ENCODE data around the gene KCNAB1. TPM values are rescaled to one million over a fixed set of nuclear protein-coding genes. Genes with fewer than 3 reads are reported as not detected.

The KCNAB1 gene
- polyA plus RNA-seq, 1 donor (not counting 4 experiments of a cell fraction or from before 2014, with no cell fraction given): 0.03 TPM

GRCh38 chr3:156434921-156435320 lies 314.5 kb downstream of the KCNAB1 start:
- dilution Hi-C loops (cut with MboI; ENCODE audit: extremely low pct_ligation_motif_present, low sequenced_read_pairs): no loop called here
- FAIRE-seq: peak; percentile 59

DNA sequence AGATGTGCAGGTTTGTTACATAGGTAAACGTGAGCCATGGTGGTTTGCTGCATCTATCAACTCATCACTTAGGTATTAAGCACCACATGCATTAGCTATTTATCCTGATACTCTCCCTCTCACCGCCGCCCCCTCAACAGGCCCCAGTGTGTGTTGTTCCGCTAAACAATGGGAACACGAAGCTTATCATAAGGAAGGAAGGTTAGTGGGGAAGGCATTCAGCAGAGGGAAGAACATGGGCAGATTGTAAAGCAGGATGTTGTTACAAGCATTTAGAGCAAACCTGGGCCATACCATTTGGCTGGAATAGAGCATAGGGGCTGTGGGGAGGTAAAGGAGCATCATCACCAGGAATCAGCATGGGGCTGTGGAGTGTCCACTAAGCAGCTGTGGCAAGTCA lies 322.7 kb downstream of the KCNAB1 start:
- H3K9ac ChIP-seq (ENCODE audit: control insufficient read depth, extremely low read depth, insufficient read depth, low read length): no peak overlapping the region
- H3K27me3 ChIP-seq (ENCODE audit: control insufficient read depth, extremely low read depth, insufficient read depth, low read length): no peaks in the 10 kb centered on the region
- H2AFZ ChIP-seq (ENCODE audit: control insufficient read depth, low read length): no peak overlapping the region
- no peak for DNase-seq (ENCODE audit: low read depth, low spot score)
- H3K4me2 ChIP-seq (ENCODE audit: control insufficient read depth, extremely low read depth, insufficient read depth, low read depth, low read length): no peak overlapping the region
- dilution Hi-C loops (cut with MboI; ENCODE audit: extremely low pct_ligation_motif_present, low sequenced_read_pairs): no loop called here
- H3K9me1 ChIP-seq (ENCODE audit: control insufficient read depth, extremely low read depth, insufficient read depth, low read length): no peaks in the 10 kb centered on the region
- peaks cover 9% of the 10 kb centered on the region for H3K4me1 ChIP-seq (ENCODE audit: control insufficient read depth, extremely low read depth, insufficient read depth, low read length)
- no peaks in the 10 kb centered on the region for H3K36me3 ChIP-seq (ENCODE audit: control insufficient read depth in 2 of 2, extremely low read depth in 1 of 2, insufficient read depth in 2 of 2, low read length in 2 of 2)
- FAIRE-seq: no peak
- H3K27ac ChIP-seq (ENCODE audit: control insufficient read depth, insufficient read depth, low read length): no peak overlapping the region
- H3K9me3 ChIP-seq (ENCODE audit: control insufficient read depth, low read depth, low read length): no peaks in the 10 kb centered on the region
- no peaks in the 10 kb centered on the region for H4K20me1 ChIP-seq (ENCODE audit: control insufficient read depth, extremely low read depth, insufficient read depth, low read length)
- TF ChIP-seq CTCF (optimal IDR thresholded peaks at IDR 0.05 in 1 of 3, IDR thresholded peaks at IDR 0.05 in 1 of 3, conservative IDR thresholded peaks at IDR 0.05 in 1 of 3; ENCODE audit: extremely low read depth in 1 of 3, insufficient read depth in 2 of 3, low read length in 3 of 3) (no peak), EZH2 (IDR thresholded peaks at IDR 0.05; ENCODE audit: low read length) (no peak)
- no peak overlapping the region for H3K4me3 ChIP-seq (ENCODE audit: control insufficient read depth in 2 of 3, extremely low read depth in 1 of 3, insufficient read depth in 2 of 3, low read depth in 1 of 3, low read length in 3 of 3)
- no peaks in the 10 kb centered on the region for H3K79me2 ChIP-seq (ENCODE audit: control insufficient read depth, insufficient read depth, low read length)

More at GRCh38 chr3:156434921-156435320, 314.5 kb downstream of the KCNAB1 start:
- Histone ChIP-seq H3K4me2 (ENCODE audit: control insufficient read depth, extremely low read depth, insufficient read depth, low read depth, low read length) (peak overlapping the region; percentile 29), H2AFZ (ENCODE audit: control insufficient read depth, low read length) (peak overlapping the region; percentile 50), H3K27ac (ENCODE audit: control insufficient read depth, insufficient read depth, low read length) (peak overlapping the region; percentile 42), H3K9ac (ENCODE audit: control insufficient read depth, extremely low read depth, insufficient read depth, low read length) (no peak overlapping the region), H3K27me3 (ENCODE audit: control insufficient read depth, extremely low read depth, insufficient read depth, low read length) (no peaks in the 10 kb centered on the region), H3K9me1 (ENCODE audit: control insufficient read depth, extremely low read depth, insufficient read depth, low read length) (no peaks in the 10 kb centered on the region), H3K4me1 (ENCODE audit: control insufficient read depth, extremely low read depth, insufficient read depth, low read length) (peaks cover 57% of the 10 kb centered on the region), H3K79me2 (ENCODE audit: control insufficient read depth, insufficient read depth, low read length) (no peaks in the 10 kb centered on the region), H3K36me3 (ENCODE audit: control insufficient read depth in 2 of 2, extremely low read depth in 1 of 2, insufficient read depth in 2 of 2, low read length in 2 of 2) (no peaks in the 10 kb centered on the region), H4K20me1 (ENCODE audit: control insufficient read depth, extremely low read depth, insufficient read depth, low read length) (no peaks in the 10 kb centered on the region), H3K9me3 (ENCODE audit: control insufficient read depth, low read depth, low read length) (no peaks in the 10 kb centered on the region), H3K4me3 (ENCODE audit: control insufficient read depth in 2 of 3, extremely low read depth in 1 of 3, insufficient read depth in 2 of 3, low read depth in 1 of 3, low read length in 3 of 3) (no peak overlapping the region)
- TF ChIP-seq CTCF (optimal IDR thresholded peaks at IDR 0.05 in 1 of 3, IDR thresholded peaks at IDR 0.05 in 1 of 3, conservative IDR thresholded peaks at IDR 0.05 in 1 of 3; ENCODE audit: extremely low read depth in 1 of 3, insufficient read depth in 2 of 3, low read length in 3 of 3) (no peak), EZH2 (IDR thresholded peaks at IDR 0.05; ENCODE audit: low read length) (no peak)
- no peak for DNase-seq (ENCODE audit: low read depth, low spot score)

Data from keratinocyte (primary cell).